Measurements from ENCODE around the gene PLEKHS1.

PLEKHS1 gene

GRCh38 chr10:113711142-113711541 is 40.3 kb upstream of the PLEKHS1 start:
- H3K4me3 ChIP-seq (ENCODE audit: control insufficient read depth, low read depth, low read length) = no peak overlapping the region
- TF ChIP-seq, protein P1, sequence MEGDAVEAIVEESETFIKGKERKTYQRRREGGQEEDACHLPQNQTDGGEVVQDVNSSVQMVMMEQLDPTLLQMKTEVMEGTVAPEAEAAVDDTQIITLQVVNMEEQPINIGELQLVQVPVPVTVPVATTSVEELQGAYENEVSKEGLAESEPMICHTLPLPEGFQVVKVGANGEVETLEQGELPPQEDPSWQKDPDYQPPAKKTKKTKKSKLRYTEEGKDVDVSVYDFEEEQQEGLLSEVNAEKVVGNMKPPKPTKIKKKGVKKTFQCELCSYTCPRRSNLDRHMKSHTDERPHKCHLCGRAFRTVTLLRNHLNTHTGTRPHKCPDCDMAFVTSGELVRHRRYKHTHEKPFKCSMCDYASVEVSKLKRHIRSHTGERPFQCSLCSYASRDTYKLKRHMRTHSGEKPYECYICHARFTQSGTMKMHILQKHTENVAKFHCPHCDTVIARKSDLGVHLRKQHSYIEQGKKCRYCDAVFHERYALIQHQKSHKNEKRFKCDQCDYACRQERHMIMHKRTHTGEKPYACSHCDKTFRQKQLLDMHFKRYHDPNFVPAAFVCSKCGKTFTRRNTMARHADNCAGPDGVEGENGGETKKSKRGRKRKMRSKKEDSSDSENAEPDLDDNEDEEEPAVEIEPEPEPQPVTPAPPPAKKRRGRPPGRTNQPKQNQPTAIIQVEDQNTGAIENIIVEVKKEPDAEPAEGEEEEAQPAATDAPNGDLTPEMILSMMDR (IDR thresholded peaks at IDR 0.05; ENCODE audit: control insufficient read depth, insufficient read depth, low read depth, low read length, missing control alignments) = no peak
- no peak for DNase-seq (ENCODE audit: low read depth)

- no peak overlapping the region for H3K4me3 ChIP-seq (ENCODE audit: control insufficient read depth, low read depth, low read length)
- TF ChIP-seq, protein P1 (IDR thresholded peaks at IDR 0.05; ENCODE audit: control insufficient read depth, insufficient read depth, low read depth, low read length, missing control alignments) = no peak
- DNase-seq (ENCODE audit: low read depth) = no peak
Observed at GRCh38 chr10:113712024-113712423, 39.5 kb upstream of the PLEKHS1 start.

GRCh38 chr10:113712755-113713639 is 38.5 kb upstream of the PLEKHS1 start:
- TF ChIP-seq, protein P1 (IDR thresholded peaks at IDR 0.05; ENCODE audit: control insufficient read depth, insufficient read depth, low read depth, low read length, missing control alignments) = no peak
- H3K4me3 ChIP-seq (ENCODE audit: control insufficient read depth, low read depth, low read length) = no peak overlapping the region
- no peak for DNase-seq (ENCODE audit: low read depth)

- no peak overlapping the region for H3K4me3 ChIP-seq (ENCODE audit: control insufficient read depth, low read depth, low read length)
- no peak for DNase-seq (ENCODE audit: low read depth)
- TF ChIP-seq, protein P1 (IDR thresholded peaks at IDR 0.05; ENCODE audit: control insufficient read depth, insufficient read depth, low read depth, low read length, missing control alignments) = no peak
Observed at GRCh38 chr10:113713640-113713982, 37.9 kb upstream of the PLEKHS1 start.

GRCh38 chr10:113716109-113716910 is 35.2 kb upstream of the PLEKHS1 start:
- DNase-seq (ENCODE audit: low read depth) = no peak
- H3K4me3 ChIP-seq (ENCODE audit: control insufficient read depth, low read depth, low read length) = no peak overlapping the region
- TF ChIP-seq, protein P1 (IDR thresholded peaks at IDR 0.05; ENCODE audit: control insufficient read depth, insufficient read depth, low read depth, low read length, missing control alignments) = no peak

DNA sequence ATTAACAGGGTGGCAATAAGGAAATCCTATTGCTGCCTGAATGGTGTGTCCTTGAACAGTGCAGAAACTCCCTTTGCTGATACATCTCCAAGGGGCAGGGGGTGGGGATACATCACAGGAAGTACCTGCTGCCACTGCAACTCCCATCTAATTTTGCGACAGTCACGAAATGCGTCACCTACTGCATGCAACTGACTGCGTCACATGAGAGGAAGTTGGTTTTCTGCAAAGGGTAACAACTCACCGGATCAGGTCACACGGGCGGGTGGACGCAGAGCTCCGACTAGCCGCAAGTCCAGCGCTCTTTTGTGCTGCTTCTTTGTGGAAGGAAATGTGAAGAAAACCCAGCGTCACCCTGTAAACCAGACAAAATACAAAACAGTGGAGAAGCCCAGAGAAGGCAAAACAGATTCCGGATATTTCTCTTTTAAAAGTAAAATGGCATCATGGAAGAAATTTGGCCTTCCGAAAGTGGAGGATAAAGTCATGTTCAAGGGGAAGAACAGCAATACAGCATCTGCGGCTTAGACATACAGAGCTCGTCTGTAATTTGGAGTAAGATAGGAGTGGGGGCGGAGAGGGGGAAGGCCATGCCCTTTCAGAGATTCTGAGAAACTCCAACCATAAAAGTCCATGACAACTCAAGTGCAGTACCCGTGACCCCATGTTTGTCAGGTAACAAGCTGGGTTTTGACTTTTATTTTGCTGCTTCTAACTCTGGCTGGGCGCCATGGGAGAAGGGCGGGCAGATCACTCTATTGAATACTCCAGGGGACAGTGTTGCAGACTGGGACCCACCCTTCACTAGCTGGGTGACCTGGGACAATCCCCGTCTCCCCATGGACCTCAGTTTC is 32.3 kb upstream of the PLEKHS1 start:
- no peak overlapping the region for H3K4me3 ChIP-seq (ENCODE audit: control insufficient read depth, low read depth, low read length)
- TF ChIP-seq, protein P1 (IDR thresholded peaks at IDR 0.05; ENCODE audit: control insufficient read depth, insufficient read depth, low read depth, low read length, missing control alignments) = no peak
- DNase-seq (ENCODE audit: low read depth) = no peak

Measured in AG09309 (cell line).